GM18511 (cell line): ENCODE data around the gene TUT4.

Experiments used
- ATAC-seq: cut with Tn5 transposase; IDR thresholded peaks from one replicate; pipeline ENCODE4 v1.9.1; 2021; ENCODE audit warnings: mild to moderate bottlenecking, moderate library complexity; ENCODE audit not compliant: unreplicated experiment

The TUT4 gene

DNA sequence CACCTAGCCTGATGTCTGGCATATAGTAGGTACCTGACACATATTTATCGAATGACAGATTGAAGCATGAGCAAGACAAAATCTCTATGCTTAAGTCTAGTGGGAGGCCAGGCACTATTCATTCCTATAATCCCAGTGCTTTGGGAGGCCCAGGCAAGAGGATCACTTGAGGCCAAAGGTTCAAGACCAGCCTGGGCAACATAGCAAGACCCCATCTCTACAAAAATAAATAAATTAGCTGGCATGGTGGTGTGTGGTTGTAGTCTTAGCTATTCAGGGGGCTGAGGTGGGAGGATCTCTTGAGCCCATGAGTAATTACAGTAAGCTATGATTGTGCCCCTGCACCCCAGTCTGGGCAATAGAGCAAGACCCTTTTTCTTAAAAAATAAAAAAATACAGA lies 23.2 kb upstream of the TUT4 start:
- ATAC-seq = no peak

GRCh38 chr1:52574594-52574993 lies 21.7 kb upstream of the TUT4 start:
- no peak for ATAC-seq

GRCh38 chr1:52572387-52572786 lies 19.5 kb upstream of the TUT4 start:
- ATAC-seq = no peak

DNA sequence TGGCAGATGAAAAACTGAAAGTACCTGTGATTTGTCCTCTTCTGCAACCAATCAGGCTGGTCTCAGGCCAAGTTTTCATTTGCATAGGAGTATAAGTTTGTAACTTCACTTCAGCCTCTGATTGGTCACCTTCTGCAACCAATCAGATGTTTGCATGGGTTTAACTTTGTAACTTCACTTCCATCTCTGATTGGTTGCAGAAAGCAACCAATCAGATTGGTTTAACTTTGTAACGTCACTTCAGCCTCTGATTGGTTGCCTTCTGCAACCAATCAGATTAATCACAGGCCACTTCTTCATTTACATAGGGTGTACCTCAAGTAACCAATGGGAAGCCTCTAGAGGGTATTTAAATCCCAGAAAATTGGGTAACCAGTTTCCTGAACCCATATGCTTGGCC lies 18.9 kb upstream of the TUT4 start:
- ATAC-seq = no peak

DNA sequence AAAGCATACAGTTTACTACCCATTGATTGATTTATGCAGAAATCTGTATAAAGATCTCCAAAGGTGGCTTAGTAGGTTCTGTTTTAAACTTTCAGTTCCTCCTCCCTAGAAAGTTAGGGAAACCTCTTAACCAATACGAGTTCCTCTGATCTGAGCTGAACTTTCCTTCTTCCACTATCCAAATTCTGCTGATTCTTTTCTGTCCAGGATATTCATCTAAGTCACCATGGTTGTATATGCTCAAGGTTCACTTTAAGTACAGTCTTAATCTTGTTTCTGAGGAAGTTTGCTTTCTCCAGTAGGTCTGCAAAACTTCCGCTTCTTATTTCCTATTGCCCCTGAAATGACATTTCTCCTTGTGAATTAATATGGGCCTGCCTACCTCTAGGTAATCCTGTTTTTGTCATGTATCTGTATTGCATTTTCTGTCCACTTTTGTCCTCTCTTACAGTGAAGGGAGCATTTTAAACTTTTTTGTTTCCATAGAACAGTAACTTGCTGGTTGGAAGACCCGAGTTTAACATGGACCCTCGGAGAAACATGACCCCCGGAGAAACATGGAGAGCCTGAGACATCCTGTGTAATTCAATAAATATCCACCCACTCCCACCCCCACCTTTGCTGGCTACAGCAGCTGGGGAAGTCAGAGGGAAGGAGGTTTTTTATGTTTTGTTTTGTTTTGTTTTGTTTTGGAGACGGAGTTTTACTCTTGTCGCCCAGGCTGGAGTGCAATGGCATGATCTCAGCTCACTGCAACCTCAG lies 16.7 kb upstream of the TUT4 start:
- ATAC-seq = no peak

GRCh38 chr1:52567943-52568342 lies 15.1 kb upstream of the TUT4 start:
- no peak for ATAC-seq

DNA sequence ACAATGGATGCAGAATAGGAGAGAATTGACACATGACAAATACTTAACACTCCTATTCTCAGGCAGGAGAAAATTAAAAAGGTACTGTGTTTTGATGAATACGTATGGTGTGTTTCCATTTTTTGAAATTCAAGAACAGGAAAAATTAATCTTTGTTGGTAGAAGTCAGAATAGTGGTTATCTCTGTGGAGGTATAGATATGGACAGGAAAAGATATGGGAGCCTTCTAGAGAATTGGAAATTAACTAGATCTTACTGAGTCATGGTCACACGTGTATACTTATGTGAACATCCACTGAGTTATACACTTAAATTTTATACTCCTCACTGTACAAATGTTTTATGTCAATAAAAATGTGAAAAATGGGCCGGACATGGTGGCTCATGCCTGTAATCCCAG lies 9.9 kb upstream of the TUT4 start:
- ATAC-seq = no peak

GRCh38 chr1:52559875-52560274 lies 7.0 kb upstream of the TUT4 start:
- no peak for ATAC-seq

DNA sequence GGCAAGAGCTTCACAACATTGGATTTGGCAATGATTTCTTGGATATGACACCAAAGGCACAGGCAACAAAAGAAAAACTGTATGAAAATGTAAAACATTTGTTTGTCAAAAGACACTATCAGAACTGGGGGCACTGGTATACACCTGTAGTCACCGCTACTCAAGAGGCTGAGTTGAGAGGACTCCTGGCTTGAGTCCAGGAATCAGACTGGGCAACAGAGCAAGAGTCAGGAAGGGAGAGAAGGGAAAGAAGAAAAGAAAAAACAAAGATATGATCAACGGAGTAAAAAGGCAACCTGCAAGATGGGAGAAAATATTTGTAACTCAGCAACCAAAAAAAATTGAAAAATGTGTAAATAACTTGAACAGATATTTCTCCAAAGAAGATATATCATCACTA lies 6.0 kb upstream of the TUT4 start:
- no peak for ATAC-seq

- no peak for ATAC-seq
Observed at GRCh38 chr1:52556641-52557360, 3.9 kb upstream of the TUT4 start.

- no peak for ATAC-seq
Observed at GRCh38 chr1:52554756-52555155, 1.9 kb upstream of the TUT4 start.

- ATAC-seq = no peak
Observed at GRCh38 chr1:52554267-52554640, 1.4 kb upstream of the TUT4 start.

DNA sequence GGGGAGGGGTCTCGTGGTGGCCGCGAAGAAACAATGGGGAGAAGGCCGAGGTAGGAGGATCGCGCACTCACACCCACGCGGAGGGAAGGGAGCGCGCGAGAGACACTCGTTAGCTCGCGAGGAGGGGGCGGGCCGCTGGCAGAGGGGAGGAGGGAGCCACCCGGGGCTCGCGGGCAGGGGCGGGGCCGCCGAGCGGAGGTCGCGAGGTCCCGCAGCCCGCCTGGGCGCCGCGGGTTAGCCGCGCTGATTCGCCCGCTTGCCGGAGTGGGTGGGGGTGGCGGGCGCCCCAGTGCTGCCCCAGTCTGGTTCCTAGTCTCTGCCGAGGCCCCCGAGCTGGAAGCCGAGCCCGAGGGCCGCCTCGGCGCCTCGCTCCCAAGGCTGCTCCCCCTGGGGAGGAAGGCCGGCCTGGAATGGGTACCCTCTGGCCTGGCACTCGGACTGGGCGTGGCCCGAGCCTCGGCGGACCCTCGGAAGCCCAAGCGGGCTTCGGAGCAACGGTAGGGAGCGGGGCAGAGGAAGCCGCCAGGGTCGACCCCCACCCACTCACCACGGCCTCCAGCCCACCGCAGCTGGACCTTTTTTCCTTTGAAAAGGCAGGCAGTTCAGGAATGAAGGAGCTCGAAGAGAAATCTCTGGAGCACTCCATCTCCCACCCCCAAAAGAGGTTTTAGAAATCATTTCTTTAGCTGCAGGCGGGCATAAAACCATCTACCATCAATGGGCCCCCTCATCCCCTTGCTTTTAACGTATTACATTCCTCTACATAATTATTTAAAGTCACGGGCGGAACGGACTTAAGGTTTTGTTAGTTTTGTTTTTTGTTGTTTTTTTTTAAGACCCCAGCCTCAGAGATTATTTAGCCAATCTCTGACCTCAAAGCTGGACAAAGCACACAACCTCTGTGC lies 722 bp upstream of the TUT4 start:
- peak; percentile 69 for ATAC-seq

DNA sequence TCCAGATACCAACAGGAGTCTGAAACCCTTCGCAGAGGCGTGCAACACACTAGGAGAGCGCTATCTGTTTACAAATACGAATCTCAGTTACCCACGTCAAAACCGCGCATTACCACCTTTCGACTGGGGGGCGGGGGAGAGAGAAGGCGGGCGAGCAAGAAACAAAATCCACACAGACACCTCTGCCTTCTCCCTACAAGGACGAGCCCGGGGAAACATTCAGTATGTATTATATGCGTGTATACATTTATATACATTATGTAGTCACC lies 722 bp downstream of the TUT4 start:
- ATAC-seq = peak; percentile 44

DNA sequence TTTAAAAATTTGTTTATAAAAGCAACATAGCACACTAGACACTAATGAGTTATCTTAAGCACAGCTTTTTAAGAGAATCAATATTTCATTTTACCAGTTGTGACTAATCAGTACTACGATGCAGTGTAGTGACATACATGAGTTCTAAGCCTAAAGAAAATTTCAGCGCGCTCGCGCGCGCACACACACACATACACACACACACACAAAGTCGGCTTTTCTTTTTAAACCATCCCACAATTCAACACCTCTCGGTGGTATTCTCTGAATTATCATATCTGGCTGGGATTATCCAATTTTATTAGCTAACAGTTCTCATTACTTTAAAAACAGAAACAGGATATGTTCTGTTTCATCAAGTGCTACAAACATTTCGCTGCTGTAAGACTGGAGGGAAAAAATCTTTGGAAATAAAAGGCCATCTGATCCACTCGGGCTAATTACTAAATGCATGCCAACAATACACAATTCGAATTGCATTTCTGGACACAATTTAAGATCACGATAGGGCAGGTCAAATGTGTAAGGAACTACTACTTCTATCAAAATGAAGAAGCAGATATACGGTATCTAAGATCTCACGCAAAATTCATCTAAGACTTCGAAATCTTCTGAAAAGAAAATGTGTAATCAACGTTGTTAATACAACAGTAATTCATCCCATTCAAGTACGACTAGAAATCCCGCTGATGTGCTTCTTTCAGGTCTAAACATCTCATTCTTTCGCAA lies 1.2 kb downstream of the TUT4 start:
- no peak for ATAC-seq

- no peak for ATAC-seq
Observed at GRCh38 chr1:52550447-52550846, 2.4 kb downstream of the TUT4 start.

DNA sequence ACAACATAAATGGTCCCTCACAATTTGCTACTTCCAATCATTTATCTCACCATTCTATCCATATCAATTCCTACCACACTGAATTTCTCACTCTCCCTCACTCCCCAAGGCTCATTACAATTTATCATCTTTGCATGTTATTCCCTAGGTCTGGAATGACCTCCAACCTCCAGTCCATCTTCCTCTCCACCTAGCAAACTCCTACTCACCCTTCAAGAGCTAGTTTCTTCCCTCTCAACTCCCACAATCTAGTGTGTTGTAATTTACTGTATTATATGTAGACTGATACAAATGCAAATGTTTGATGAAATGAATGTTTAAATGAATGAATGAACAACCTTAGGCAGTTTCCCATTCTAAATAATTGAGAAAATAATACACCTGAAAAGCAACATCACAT lies 3.6 kb downstream of the TUT4 start:
- ATAC-seq = no peak

DNA sequence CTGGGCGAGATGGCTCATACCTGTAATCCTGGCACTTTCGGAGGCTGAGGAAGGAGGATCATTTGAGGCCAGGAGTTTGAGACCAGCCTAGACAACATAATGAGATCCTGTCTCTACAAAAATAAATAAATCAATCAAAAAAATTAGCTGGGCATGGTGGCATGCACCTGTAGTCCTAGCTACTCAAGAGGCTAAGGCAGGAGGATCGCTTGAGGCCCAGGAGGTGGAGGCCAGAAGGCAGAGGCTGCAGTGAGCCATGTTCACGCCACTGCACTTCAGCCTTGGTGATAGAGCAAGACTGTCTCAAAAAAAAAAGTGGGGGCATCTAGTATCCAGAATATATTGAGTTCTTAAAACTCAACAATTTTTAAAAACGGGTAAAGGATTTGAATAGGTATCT lies 6.0 kb downstream of the TUT4 start:
- ATAC-seq = no peak

DNA sequence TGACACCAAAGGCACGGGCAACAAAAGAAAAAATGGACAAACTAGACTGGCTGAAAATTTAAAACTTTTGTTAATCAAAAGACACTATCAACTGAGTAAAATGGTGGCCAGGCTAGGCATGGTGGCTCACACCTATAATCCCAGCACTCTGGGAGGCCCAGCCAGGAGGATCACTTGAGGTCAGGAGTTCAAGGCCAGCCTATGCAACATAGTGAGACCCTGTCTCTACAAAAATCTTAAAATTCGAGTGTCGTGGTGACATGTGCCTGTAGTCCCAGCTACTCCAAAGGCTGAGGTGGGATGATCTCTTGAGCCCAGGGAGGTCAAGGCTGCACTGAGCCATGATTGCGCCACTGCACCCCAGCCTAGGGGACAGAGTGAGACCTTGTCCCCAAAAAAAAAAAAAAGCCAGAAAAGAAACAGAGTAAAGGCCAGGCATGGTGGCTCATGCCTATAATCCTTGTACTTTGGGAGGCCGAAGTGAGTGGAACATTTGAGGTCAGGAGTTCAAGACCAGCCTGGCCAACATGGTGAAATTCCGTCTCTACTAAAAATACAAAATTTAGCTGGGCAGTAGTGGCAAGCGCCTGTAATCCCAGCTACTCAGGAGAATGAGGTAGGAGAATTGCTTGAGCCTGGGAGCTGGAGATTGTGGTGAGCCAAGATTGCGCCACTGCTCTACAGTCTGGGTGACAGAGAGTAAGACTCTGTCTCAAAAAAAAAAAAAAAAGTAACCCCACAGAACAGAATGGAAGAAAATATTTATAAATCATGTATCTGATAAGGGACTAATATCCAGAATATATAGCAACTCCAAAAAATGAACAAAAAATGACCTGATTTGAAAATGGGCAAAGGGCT lies 8.0 kb downstream of the TUT4 start:
- no peak for ATAC-seq

DNA sequence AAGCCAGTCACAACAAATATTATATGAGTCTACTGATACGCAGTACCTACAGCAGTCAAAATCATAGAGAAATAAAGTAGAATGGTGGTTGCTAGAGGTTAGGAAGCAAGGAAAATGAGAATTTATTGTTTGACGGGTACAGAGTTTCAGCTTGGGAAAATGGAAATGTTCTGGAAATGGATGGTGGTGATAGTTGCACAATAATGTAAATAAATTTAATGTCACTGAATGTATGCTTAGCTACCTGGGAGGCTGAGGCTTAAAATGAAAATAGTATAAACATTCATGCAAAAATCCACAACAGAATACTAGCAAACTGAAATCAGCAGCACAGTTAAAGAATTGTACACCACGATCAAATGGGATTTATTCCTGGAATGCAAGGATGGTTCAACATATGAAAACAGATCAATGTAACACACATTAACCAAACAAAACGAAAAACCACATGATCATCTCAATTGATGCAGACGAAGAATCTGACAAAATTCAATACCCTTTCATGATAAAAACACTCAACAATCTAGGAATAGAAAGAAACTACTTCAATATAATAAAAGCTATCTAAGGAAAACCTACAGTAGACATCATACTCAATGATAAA lies 10.7 kb downstream of the TUT4 start:
- ATAC-seq = no peak
